MM.1S (cell line): ENCODE results near the gene ADARB2.

ENCODE experiments used
- DNase-seq: peaks from one replicate; pipeline ENCODE4 v3.0.0-alpha.2; 2015
- H2AFZ ChIP-seq: fragments of 300-600 bp; sonication (generic); 2 replicates; pipeline ENCODE4 v1.6.0; 2016; ENCODE audit warnings: antibody characterized with exemption, low read length
- H3F3A ChIP-seq: fragments of 300-600 bp; sonication (generic); 2 replicates; pipeline ENCODE4 v1.6.1; 2016; ENCODE audit warnings: mild to moderate bottlenecking, antibody characterized with exemption, low read length, moderate library complexity, mixed read lengths; ENCODE audit not compliant: insufficient read depth
- H3K27ac ChIP-seq: fragments of 300-600 bp; sonication (generic); 2 replicates; pipeline ENCODE4 v1.5.1; 2016; ENCODE audit warnings: mild to moderate bottlenecking, low read length
- H3K27me3 ChIP-seq: fragments of 300-600 bp; sonication (generic); replicated peaks from 2 replicates; pipeline ENCODE4 v1.6.0; 2016; ENCODE audit warnings: low read length; ENCODE audit not compliant: insufficient read depth
- H3K36me3 ChIP-seq: fragments of 300-600 bp; sonication (generic); replicated peaks from 2 replicates; pipeline ENCODE4 v1.6.1; 2016; ENCODE audit warnings: mild to moderate bottlenecking, low read length, mixed read lengths; ENCODE audit not compliant: insufficient read depth
- H3K4me1 ChIP-seq: fragments of 300-600 bp; sonication (generic); 2 replicates; pipeline ENCODE4 v1.6.1; 2016; ENCODE audit warnings: low read length, mixed read lengths
- H3K4me2 ChIP-seq: fragments of 300-600 bp; sonication (generic); 2 replicates; pipeline ENCODE4 v1.6.0; 2016; ENCODE audit warnings: low read depth, low read length
- H3K4me3 ChIP-seq: fragments of 300-600 bp; sonication (generic); 2 replicates; pipeline ENCODE4 v1.5.1; 2016; ENCODE audit warnings: low read length, mixed read lengths
- H3K79me2 ChIP-seq: fragments of 300-600 bp; sonication (generic); 2 replicates; pipeline ENCODE4 v1.6.1; 2016; ENCODE audit warnings: mixed run types, low read length, mixed read lengths
- H3K9ac ChIP-seq: fragments of 300-600 bp; sonication (generic); 2 replicates; pipeline ENCODE4 v1.6.1; 2016; ENCODE audit warnings: low read length, mixed read lengths
- H3K9me2 ChIP-seq: fragments of 300-600 bp; sonication (generic); replicated peaks from 2 replicates; pipeline ENCODE4 v1.6.1; 2016; ENCODE audit warnings: mild to moderate bottlenecking, low read length, mixed read lengths; ENCODE audit not compliant: insufficient read depth
- H3K9me3 ChIP-seq: fragments of 300-600 bp; sonication (generic); replicated peaks from 2 replicates; pipeline ENCODE4 v1.6.1; 2016; ENCODE audit warnings: mild to moderate bottlenecking, low read length, mixed read lengths; ENCODE audit not compliant: insufficient read depth
- H4K20me1 ChIP-seq: fragments of 300-600 bp; sonication (generic); 2 replicates; pipeline ENCODE4 v1.6.1; 2016; ENCODE audit warnings: mild to moderate bottlenecking, low read length, moderate library complexity, mixed read lengths; ENCODE audit not compliant: insufficient read depth
- EZH2 ChIP-seq: fragments of 300-600 bp; sonication (generic); optimal IDR thresholded peaks from 2 replicates; pipeline ENCODE3; 2017; ENCODE audit warnings: low read depth, mild to moderate bottlenecking, antibody characterized with exemption, low read length, mixed read lengths
- EZH2phosphoT487 ChIP-seq: fragments of 300-600 bp; sonication (generic); IDR thresholded peaks from 2 replicates; pipeline ENCODE4 v1.6.1; 2018; ENCODE audit warnings: antibody characterized with exemption, low read length
- TF ChIP-seq, protein P1 (sequence below): fragments of 300-600 bp; sonication (generic); IDR thresholded peaks from 2 replicates; pipeline ENCODE4 v1.5.1; 2016; ENCODE audit warnings: antibody characterized with exemption, low read length, mixed read lengths

ADARB2 gene

DNA sequence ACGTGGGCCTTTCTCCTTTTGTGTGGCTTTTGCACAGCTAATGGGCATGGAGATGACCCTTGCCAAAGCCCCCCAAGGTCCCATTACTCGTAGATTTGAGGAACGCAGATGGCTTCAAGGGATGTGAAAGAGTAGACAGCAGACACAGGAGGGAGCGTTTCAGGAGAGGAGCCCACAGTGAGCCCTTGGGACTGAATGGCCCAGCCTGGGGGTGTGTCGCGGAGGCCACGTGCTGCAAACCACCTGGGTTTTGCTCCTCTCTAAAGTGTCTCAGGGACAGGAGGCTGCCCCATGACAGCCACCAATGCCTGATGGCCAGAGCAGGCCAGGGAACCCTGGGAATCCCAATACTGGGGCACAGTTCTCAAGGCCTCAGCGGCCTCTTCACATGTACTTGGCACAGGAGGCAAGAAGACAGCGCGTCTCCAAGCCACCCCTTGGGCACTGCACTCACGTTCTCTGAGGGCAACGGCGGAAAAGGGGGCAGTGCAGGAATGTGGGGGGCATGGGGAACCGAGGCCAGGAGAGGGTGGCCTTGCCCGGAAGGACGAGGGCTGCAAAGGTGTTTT, 495.9 kb downstream of the ADARB2 start:
- Histone ChIP-seq H3K9me3 (no peaks in the 10 kb centered on the region), H3K9ac (no peak overlapping the region), H3K27me3 (no peaks in the 10 kb centered on the region), H2AFZ (no peak overlapping the region), H3F3A (no peaks in the 10 kb centered on the region), H3K9me2 (no peaks in the 10 kb centered on the region), H3K4me1 (no peaks in the 10 kb centered on the region), H3K36me3 (no peaks in the 10 kb centered on the region), H4K20me1 (no peaks in the 10 kb centered on the region), H3K4me3 (no peak overlapping the region), H3K79me2 (no peaks in the 10 kb centered on the region), H3K4me2 (no peak overlapping the region), H3K27ac (no peak overlapping the region)
- no peak for TF ChIP-seq EZH2
- TF ChIP-seq, protein P1, sequence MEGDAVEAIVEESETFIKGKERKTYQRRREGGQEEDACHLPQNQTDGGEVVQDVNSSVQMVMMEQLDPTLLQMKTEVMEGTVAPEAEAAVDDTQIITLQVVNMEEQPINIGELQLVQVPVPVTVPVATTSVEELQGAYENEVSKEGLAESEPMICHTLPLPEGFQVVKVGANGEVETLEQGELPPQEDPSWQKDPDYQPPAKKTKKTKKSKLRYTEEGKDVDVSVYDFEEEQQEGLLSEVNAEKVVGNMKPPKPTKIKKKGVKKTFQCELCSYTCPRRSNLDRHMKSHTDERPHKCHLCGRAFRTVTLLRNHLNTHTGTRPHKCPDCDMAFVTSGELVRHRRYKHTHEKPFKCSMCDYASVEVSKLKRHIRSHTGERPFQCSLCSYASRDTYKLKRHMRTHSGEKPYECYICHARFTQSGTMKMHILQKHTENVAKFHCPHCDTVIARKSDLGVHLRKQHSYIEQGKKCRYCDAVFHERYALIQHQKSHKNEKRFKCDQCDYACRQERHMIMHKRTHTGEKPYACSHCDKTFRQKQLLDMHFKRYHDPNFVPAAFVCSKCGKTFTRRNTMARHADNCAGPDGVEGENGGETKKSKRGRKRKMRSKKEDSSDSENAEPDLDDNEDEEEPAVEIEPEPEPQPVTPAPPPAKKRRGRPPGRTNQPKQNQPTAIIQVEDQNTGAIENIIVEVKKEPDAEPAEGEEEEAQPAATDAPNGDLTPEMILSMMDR: no peak
- TF ChIP-seq EZH2phosphoT487: no peak
- DNase-seq: no peak

- Histone ChIP-seq H3K4me3 (no peak overlapping the region), H3K4me2 (no peak overlapping the region), H3K36me3 (no peaks in the 10 kb centered on the region), H4K20me1 (no peaks in the 10 kb centered on the region), H3K27me3 (no peaks in the 10 kb centered on the region), H3K79me2 (no peaks in the 10 kb centered on the region), H3K4me1 (no peaks in the 10 kb centered on the region), H3K27ac (no peak overlapping the region), H3K9ac (no peak overlapping the region), H3F3A (no peaks in the 10 kb centered on the region), H2AFZ (no peak overlapping the region), H3K9me2 (no peaks in the 10 kb centered on the region), H3K9me3 (no peaks in the 10 kb centered on the region)
- no peak for DNase-seq
- TF ChIP-seq EZH2phosphoT487 (no peak), EZH2 (no peak)
- TF ChIP-seq, protein P1: no peak
Observed at GRCh38 chr10:1240341-1240775, 497.0 kb downstream of the ADARB2 start.

- Histone ChIP-seq H2AFZ (no peak overlapping the region), H3K9ac (no peak overlapping the region), H3K27me3 (no peaks in the 10 kb centered on the region), H4K20me1 (no peaks in the 10 kb centered on the region), H3K4me2 (no peak overlapping the region), H3K79me2 (no peaks in the 10 kb centered on the region), H3K4me1 (no peaks in the 10 kb centered on the region), H3F3A (no peaks in the 10 kb centered on the region), H3K4me3 (no peak overlapping the region), H3K9me3 (no peaks in the 10 kb centered on the region), H3K9me2 (no peaks in the 10 kb centered on the region), H3K36me3 (no peaks in the 10 kb centered on the region), H3K27ac (no peak overlapping the region)
- TF ChIP-seq, protein P1: no peak
- TF ChIP-seq EZH2: no peak
- no peak for TF ChIP-seq EZH2phosphoT487
- no peak for DNase-seq
Observed at GRCh38 chr10:1233031-1233430, 504.3 kb downstream of the ADARB2 start.
